NCI-H226 (cell line): ENCODE results near the gene KY.
A peak's percentile ranks its signal among the peaks of the same experiment; 100 is the strongest.

Experiments used
- DNase-seq: peaks from one replicate; pipeline ENCODE4 v3.0.0-alpha.2; 2015

KY gene

GRCh38 chr3:134642445-134643149 lies 8.2 kb downstream of the KY start:
- no peak for DNase-seq

- DNase-seq: no peak
Observed at GRCh38 chr3:134641671-134642300, 9.0 kb downstream of the KY start.

GRCh38 chr3:134640872-134641470 lies 9.9 kb downstream of the KY start:
- no peak for DNase-seq

- no peak for DNase-seq
Observed at GRCh38 chr3:134640378-134640777, 10.4 kb downstream of the KY start.

- DNase-seq: no peak
Observed at GRCh38 chr3:134638385-134639030, 12.3 kb downstream of the KY start.

- no peak for DNase-seq
Observed at GRCh38 chr3:134636406-134636805, 14.4 kb downstream of the KY start.

- DNase-seq: no peak
Observed at GRCh38 chr3:134630506-134630905, 20.3 kb downstream of the KY start.

GRCh38 chr3:134628884-134629283 lies 21.9 kb downstream of the KY start:
- DNase-seq: no peak

- peak; percentile 15 for DNase-seq
Observed at GRCh38 chr3:134627831-134628230, 23.0 kb downstream of the KY start.

- no peak for DNase-seq
Observed at GRCh38 chr3:134625885-134626741, 24.7 kb downstream of the KY start.

GRCh38 chr3:134625462-134625861 lies 25.4 kb downstream of the KY start:
- DNase-seq: no peak

- no peak for DNase-seq
Observed at GRCh38 chr3:134624537-134625287, 26.1 kb downstream of the KY start.

- DNase-seq: no peak
Observed at GRCh38 chr3:134623615-134624245, 27.1 kb downstream of the KY start.

- DNase-seq: no peak
Observed at GRCh38 chr3:134622806-134623365, 27.9 kb downstream of the KY start.

- no peak for DNase-seq
Observed at GRCh38 chr3:134621854-134622253, 29.0 kb downstream of the KY start.

- DNase-seq: no peak
Observed at GRCh38 chr3:134620476-134621115, 30.2 kb downstream of the KY start.

GRCh38 chr3:134619884-134620445 lies 30.9 kb downstream of the KY start:
- no peak for DNase-seq

- no peak for DNase-seq
Observed at GRCh38 chr3:134619301-134619615, 31.6 kb downstream of the KY start.

GRCh38 chr3:134618478-134619300 lies 32.1 kb downstream of the KY start:
- no peak for DNase-seq
